ENCODE data around the gene POLR3A.

Gene POLR3A

DNA sequence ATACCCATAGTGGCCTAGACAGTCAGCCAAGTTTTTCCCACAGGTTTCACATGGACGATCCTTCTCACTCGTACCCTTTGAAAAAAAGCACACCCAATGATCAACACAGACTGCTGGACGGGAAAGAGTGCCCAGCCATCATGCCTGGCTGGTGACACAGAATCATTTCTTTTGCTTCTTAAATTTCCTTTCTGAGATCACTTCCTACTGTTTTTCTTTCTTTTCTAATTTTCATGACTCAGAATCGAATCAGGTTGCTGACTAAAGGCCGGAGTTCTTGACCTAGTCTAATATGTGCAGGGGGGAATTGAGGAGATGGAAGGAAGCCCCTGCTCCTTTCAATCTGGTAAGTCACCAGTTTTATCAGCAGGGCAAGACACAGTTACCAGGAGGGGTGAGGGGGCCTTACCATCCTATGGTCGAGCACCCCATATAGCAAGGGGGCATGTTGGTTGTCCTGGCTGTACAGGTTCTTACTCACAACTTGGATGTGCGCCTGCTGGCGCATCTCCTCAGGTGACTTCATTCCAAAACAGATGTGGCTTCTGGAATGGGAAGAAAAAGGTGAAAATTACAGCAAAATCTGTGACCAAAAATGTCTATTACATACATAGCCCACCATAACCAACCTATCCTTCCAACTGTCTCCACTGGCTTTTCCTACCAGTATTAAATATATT, 3.5 kb downstream of the POLR3A start:
- no peak for TF ChIP-seq CTCF (IDR thresholded peaks at IDR 0.05)
- Histone ChIP-seq H3K4me3 (ENCODE audit: low read depth in 1 of 2, low read length in 1 of 2) (no peak overlapping the region), H3K36me3 (peaks cover 51% of the 10 kb centered on the region), H3K27me3 (no peaks in the 10 kb centered on the region), H3K27ac (no peak overlapping the region), H3K9me3 (no peaks in the 10 kb centered on the region), H3K4me1 (ENCODE audit: control insufficient read depth in 1 of 2, insufficient read depth in 1 of 2, low read depth in 1 of 2, low read length in 1 of 2) (peaks cover 18 to 19% of the 10 kb centered on the region in 2 experiments)

DNA sequence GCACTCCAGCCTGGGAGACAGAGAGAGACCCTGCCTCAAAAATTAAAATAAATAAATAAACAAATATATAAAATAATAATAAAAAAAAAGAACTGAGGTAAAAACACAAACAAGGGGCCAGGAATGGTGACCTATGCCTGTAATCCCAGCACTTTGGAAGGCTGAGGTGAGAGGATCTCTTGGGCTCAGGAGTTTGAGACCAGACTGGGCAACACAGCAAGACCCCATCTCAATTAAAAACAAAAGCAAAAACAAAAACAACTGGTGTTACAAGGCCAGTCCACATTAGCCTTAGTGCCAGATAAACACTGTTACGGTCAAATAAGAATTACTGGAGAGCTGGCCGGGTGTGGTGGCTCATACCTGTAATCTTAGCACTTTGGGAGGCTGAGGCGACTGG, 5.6 kb downstream of the POLR3A start:
- Histone ChIP-seq H3K27me3 (no peaks in the 10 kb centered on the region), H3K36me3 (peaks cover 70% of the 10 kb centered on the region), H3K4me3 (ENCODE audit: low read depth in 1 of 2, low read length in 1 of 2) (no peak overlapping the region), H3K4me1 (ENCODE audit: control insufficient read depth in 1 of 2, insufficient read depth in 1 of 2, low read depth in 1 of 2, low read length in 1 of 2) (peaks cover 7% of the 10 kb centered on the region in 2 experiments), H3K27ac (no peak overlapping the region), H3K9me3 (no peaks in the 10 kb centered on the region)
- no peak for TF ChIP-seq CTCF (IDR thresholded peaks at IDR 0.05)

DNA sequence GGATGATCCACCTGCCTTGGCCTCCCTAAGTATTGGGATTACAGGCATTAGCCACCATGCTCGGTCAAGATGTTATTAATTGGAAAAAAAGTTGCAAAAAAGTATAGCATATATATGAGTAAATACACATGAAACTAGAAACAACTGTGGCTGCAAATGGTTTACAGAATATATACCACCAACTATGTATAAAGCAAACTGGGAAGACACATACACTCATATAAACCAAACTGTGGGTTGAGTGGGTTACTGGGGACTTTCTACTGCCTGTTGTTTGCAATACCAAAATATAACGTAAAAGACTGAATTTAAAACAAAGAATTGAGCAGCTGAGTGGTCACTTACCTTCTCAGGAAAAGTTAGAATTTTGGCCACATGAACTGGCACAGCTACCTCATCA, 8.1 kb downstream of the POLR3A start:
- H3K27ac ChIP-seq: no peak overlapping the region
- H3K4me1 ChIP-seq (ENCODE audit: control insufficient read depth in 1 of 2, insufficient read depth in 1 of 2, low read depth in 1 of 2, low read length in 1 of 2): no peaks in the 10 kb centered on the region
- no peak overlapping the region for H3K4me3 ChIP-seq (ENCODE audit: low read depth in 1 of 2, low read length in 1 of 2)
- no peaks in the 10 kb centered on the region for H3K9me3 ChIP-seq
- TF ChIP-seq CTCF (IDR thresholded peaks at IDR 0.05): no peak
- peaks cover 96% of the 10 kb centered on the region for H3K36me3 ChIP-seq
- no peaks in the 10 kb centered on the region for H3K27me3 ChIP-seq

DNA sequence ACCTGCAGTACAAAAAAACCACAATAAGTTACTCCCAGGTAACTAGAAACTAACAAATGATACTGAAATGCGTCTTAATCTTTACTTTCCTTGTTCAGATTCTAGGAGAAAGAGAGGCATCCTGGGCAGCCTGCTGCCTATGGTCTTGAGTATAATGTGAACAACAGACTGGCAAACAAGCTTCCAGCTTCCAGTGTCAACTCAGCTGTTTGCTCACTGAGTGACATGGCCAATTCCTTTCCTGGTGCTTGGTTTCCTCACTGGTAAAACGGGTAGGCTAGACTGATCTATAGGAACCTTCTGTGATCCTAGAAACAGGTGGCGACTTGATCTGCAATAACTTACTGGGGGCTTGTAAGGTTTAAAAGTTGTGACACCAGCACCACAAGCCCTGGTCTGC, 10.1 kb downstream of the POLR3A start:
- Histone ChIP-seq H3K27ac (no peak overlapping the region), H3K4me3 (ENCODE audit: low read depth in 1 of 2, low read length in 1 of 2) (no peak overlapping the region), H3K4me1 (ENCODE audit: control insufficient read depth in 1 of 2, insufficient read depth in 1 of 2, low read depth in 1 of 2, low read length in 1 of 2) (no peaks in the 10 kb centered on the region), H3K9me3 (no peaks in the 10 kb centered on the region), H3K36me3 (peaks cover 96% of the 10 kb centered on the region), H3K27me3 (no peaks in the 10 kb centered on the region)
- no peak for TF ChIP-seq CTCF (IDR thresholded peaks at IDR 0.05)

DNA sequence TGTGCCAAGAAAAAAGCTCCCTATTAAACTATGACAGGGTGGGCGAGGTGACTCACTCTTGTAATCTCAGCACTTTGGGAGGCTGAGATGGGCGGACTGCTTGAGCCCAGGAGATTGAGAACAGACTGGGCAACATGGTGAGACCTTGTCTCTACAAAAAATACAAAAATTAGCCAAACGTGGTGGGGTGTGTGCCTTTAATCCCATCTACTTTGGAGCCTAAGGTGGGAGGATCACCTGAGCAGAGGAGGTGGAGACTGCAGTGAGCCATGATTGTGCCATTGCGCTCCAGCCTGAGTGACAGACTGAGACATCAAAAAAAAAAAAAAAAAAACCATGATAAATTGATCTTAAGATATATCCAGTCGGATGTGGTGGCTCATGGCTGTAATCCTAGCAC, 11.5 kb downstream of the POLR3A start:
- H3K27me3 ChIP-seq: no peaks in the 10 kb centered on the region
- H3K4me1 ChIP-seq (ENCODE audit: control insufficient read depth in 1 of 2, insufficient read depth in 1 of 2, low read depth in 1 of 2, low read length in 1 of 2): no peaks in the 10 kb centered on the region
- H3K4me3 ChIP-seq (ENCODE audit: low read depth in 1 of 2, low read length in 1 of 2): no peak overlapping the region
- no peak overlapping the region for H3K27ac ChIP-seq
- peaks cover 96% of the 10 kb centered on the region for H3K36me3 ChIP-seq
- no peak for TF ChIP-seq CTCF (IDR thresholded peaks at IDR 0.05)
- no peaks in the 10 kb centered on the region for H3K9me3 ChIP-seq

Measured in neutrophil (primary cell).